GM19328 (cell line): ENCODE results near the gene DDAH2.
A peak's percentile ranks its signal among the peaks of the same experiment; 100 is the strongest.
"Not testable (repeated sequence)": the region's sequence is repeated elsewhere in the genome, so short reads cannot be mapped to it uniquely, and the experiment has no call there.

ENCODE experiments used
- ATAC-seq: cut with Tn5 transposase; IDR thresholded peaks from one replicate; pipeline ENCODE4 v1.9.1; 2021; ENCODE audit warnings: mild to moderate bottlenecking, moderate library complexity; ENCODE audit not compliant: unreplicated experiment

The DDAH2 gene

GRCh38 chr6:31715022-31715958 lies 13.8 kb downstream of the DDAH2 start, which contains the start of gene LY6G6D:
LY6G6D (plus strand) TSS chr6:31715348; CDS start chr6:31715356, 8 bp downstream.
- no peak for ATAC-seq

GRCh38 chr6:31713991-31714684 lies 15.0 kb downstream of the DDAH2 start:
- no peak for ATAC-seq

GRCh38 chr6:31713465-31713864 lies 15.6 kb downstream of the DDAH2 start:
- no peak for ATAC-seq

GRCh38 chr6:31712296-31712695 lies 16.8 kb downstream of the DDAH2 start:
- ATAC-seq, result no peak

GRCh38 chr6:31711233-31711632 lies 17.9 kb downstream of the DDAH2 start:
- no peak for ATAC-seq

- ATAC-seq, result no peak
Measured at GRCh38 chr6:31710523-31711219, 18.4 kb downstream of the DDAH2 start.

GRCh38 chr6:31709157-31709556 lies 19.9 kb downstream of the DDAH2 start:
- ATAC-seq, result not testable (repeated sequence)

- no peak for ATAC-seq
Measured at GRCh38 chr6:31708224-31708623, 20.9 kb downstream of the DDAH2 start.

- no peak for ATAC-seq
Measured at GRCh38 chr6:31707701-31708100, 21.4 kb downstream of the DDAH2 start.

- no peak for ATAC-seq
Measured at GRCh38 chr6:31706599-31706998, 22.5 kb downstream of the DDAH2 start, which contains the start of gene LY6G6F. LY6G6F (plus strand) TSS chr6:31706866; CDS start chr6:31706907, 41 bp downstream.

GRCh38 chr6:31705931-31706330 lies 23.2 kb downstream of the DDAH2 start:
- ATAC-seq, result no peak

GRCh38 chr6:31702819-31703716 lies 26.0 kb downstream of the DDAH2 start, which contains the start of gene ABHD16A:
ABHD16A (minus strand) TSS chr6:31703324; CDS start chr6:31703281, 43 bp downstream.
- ATAC-seq, result peak; percentile 83

- ATAC-seq, result no peak
Measured at GRCh38 chr6:31702405-31702818, 26.7 kb downstream of the DDAH2 start.

GRCh38 chr6:31701666-31702404 lies 27.3 kb downstream of the DDAH2 start:
- no peak for ATAC-seq

- no peak for ATAC-seq
Measured at GRCh38 chr6:31700740-31701401, 28.2 kb downstream of the DDAH2 start.

GRCh38 chr6:31697555-31697954 lies 31.5 kb downstream of the DDAH2 start:
- ATAC-seq, result no peak

GRCh38 chr6:31693535-31693934 lies 35.6 kb downstream of the DDAH2 start:
- ATAC-seq, result no peak

- ATAC-seq, result no peak
Measured at GRCh38 chr6:31692886-31693285, 36.2 kb downstream of the DDAH2 start.

GRCh38 chr6:31692353-31692752 lies 36.7 kb downstream of the DDAH2 start:
- no peak for ATAC-seq
